HG03378 (cell line): Measurements from ENCODE around the gene TTC6.

Source experiments
- ATAC-seq: cut with Tn5 transposase; IDR thresholded peaks from one replicate; pipeline ENCODE4 v1.9.1; 2021; ENCODE audit warnings: mild to moderate bottlenecking, moderate library complexity; ENCODE audit not compliant: unreplicated experiment

Gene TTC6

DNA sequence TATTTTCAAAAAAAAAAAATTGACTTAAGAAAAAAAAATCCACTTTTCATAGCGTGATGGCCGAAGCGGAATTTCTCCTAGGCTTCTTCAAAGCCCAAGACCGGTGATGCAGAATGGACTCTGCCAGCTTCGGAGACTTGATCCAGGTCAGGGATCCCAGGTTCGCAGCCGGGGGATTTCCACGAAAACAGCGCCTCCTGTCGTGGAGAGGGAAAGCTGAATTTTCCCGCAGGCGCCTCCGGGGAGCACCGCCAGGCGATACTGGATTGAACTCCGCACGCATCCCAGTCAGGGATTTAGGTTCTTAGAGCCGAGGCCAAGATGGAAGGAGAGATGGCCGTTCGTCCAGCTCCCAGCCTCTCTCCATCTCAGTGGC, 2.1 kb downstream of the TTC6 start:
- no peak for ATAC-seq

DNA sequence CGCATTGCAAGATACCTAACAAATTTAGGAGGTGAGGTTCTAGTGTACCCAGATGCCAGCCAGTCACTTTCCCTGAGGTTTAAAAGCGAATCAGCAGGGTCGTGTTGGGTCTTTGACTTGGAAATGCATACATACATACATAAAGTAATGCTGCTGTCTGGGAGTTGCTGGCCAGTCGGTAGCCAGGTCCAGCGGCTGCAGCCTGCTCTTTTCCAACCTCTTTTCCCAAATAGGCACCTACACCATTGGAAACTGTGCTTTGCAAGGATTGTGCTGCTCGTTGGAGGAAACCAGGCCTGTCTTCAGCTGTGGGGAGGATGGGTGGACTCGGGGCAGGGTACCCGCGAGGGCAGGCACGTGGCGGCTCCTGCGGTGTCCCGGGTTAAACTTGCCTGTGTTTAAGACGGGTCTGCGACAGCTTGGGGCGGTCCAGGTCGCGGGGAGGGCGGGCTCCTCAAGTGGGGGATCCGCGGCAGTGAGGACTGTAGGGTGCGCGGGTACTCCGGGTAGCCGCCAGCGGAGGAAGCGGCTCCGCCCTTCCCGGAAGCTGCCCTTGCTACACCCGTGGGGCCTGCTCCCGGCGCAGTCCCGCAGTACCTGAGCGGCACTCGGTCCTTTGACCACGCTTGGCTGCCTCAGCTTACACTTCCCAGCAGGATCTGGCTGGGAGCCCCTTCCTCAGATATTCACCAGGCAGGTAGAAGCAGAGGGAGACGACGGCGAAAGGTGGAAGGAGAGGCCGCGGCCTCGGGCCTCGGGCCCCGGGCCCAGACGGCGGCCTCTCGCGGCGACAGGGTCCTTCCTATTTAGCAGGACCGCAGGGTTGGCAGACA, 2.7 kb downstream of the TTC6 start:
- no peak for ATAC-seq

- no peak for ATAC-seq
Measured at GRCh38 chr14:37598747-37599506, 3.5 kb downstream of the TTC6 start.

DNA sequence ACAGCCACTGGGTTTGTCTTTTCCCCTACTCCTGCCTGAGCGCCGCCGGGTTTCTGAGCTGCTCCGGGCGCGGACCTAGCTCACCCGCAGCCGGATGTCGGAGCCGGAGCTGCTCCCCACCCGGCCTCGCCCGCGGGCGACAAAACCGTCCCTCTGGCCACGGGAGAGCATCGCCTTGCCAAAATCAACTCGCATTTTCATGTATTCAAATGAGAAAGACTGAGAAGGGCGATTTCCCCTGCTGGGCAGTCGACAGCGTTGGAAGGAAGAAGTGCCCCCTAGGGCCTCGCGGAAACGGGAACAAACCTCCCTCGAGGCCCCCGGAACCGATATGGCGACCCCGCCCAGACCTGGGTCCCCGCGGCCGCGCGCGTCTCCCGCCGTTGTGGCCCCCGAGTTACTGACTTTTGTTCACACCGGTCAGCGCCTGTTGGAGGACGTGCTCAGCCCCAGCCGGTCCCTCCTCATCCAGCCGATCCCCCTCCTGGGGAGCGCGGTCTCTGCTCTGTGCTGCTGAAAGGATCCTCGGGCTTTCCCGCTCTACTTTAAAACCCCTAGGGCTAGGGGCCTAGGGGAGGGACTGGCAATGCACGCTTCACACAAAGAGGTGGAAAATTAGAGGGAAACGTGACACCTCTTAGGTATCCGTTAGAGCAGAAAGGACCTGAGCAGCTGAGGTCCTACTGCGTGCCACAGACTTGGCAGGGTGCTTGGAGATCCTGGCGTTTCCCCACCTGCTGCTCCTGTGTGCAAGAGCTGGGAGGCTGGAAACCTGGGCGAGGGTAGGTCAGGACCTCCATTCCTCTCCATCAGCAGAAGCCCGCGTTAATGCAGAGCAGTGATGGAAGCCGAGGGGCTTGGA, 4.3 kb downstream of the TTC6 start:
- ATAC-seq: no peak

GRCh38 chr14:37600880-37601741, 5.7 kb downstream of the TTC6 start:
- no peak for ATAC-seq

GRCh38 chr14:37601865-37602264, 6.4 kb downstream of the TTC6 start:
- no peak for ATAC-seq

DNA sequence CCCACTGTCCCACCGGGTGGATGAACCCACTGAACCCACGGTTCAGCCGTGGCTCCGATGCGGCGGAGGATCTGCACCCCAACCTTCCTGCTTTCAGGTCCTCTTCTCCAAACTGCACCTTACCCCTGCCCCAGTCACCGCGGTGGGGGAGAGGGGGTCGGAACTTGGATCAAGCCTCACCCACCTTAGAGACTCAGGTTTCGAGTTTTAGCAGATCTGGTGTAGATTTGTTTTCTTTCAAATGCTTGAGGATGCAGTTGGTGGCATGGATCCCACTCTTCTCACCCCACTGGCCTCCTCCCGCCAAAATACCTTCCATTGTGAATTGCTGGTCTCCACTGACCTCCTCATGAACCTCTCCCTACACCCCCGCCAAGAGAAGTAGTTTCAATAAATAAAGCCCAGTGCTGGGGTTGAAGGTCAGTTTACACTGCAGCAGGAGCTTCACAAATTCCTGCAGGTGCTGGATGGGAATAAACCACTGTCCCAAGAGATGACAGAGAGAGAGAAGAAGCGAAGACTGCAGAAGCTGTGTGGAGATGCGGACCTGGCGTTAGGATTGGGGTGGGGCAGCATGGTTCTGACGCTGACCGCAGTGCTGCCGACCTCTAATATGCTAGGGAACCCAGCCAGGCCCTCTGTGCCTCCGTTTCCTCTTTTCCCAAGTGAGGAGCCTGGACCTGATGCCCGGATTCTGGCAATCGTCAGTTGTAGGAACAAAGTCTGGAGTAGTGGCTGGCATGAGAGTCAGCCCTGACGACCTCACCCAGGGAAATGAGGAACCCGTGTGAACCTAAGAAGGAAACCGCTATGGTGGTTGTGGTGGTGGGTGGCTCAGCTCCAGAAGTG, 7.4 kb downstream of the TTC6 start:
- ATAC-seq: no peak

- no peak for ATAC-seq
Measured at GRCh38 chr14:37603688-37604251, 8.3 kb downstream of the TTC6 start.

DNA sequence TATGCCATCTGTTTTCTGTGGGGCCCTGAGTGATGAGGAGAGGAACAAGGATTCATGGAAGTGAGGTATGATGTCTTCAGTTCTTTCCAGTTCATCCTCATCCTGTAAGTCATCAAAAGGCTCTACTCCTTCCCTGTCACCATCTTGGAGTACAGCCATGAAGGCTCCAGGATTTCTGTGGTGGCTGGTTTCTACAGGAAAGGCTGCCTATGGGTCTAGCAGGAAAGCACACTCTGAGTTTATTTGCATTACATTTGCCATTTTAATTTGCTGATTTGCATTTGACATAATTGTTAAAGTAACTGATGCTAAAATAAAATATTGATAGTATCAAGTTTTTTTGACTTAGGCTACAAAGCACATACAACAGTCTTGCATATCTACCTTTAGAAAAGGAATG, 11.2 kb downstream of the TTC6 start:
- ATAC-seq: no peak

DNA sequence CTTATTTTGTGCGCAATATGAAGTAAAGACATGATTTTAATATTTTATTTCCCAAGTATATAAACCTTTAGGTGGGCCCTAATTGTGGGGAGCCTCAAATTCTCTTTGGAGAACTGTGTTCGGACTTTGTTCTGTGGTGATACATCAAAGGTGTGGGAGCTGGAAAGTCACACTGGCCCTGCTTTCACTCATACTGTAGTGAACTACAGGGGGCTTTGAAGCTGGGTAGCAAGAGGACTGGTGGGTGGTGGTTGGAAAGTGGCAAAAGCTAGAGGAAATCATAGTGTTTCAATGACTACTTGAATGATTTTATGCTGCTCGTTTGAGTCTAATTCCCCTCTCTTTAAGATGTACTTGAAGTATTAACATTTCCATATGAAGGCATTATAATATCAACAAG, 13.2 kb downstream of the TTC6 start:
- no peak for ATAC-seq

DNA sequence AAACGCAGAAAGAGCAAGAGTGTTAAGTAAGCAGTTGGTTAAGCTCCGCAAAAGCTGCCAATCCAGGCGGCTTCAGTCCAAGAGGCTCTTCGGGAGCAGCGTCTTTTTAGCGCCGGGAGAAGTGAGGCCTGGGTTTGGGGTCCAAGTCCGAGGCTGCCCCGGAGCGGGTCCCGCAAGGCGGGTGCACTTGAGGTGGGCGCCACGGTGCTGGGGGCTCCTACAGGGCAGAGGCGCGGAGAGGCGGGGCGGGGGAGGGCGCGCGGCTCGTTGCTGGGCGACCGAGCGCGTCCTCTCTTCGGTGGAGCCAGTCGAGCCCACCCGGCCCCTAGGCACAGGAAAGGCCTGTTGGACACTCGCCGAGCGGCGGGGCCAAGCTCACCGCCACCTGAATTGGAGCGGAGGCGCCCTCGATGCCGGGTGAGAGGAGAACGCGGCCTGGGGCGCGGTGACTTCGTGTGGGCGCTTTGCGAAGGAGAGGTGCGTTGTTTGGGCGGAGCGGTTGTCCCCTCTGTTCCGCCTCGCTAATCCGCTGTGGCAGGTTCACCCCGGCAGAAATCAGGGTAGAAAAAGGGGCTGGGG, 15.6 kb downstream of the TTC6 start:
- ATAC-seq: no peak

DNA sequence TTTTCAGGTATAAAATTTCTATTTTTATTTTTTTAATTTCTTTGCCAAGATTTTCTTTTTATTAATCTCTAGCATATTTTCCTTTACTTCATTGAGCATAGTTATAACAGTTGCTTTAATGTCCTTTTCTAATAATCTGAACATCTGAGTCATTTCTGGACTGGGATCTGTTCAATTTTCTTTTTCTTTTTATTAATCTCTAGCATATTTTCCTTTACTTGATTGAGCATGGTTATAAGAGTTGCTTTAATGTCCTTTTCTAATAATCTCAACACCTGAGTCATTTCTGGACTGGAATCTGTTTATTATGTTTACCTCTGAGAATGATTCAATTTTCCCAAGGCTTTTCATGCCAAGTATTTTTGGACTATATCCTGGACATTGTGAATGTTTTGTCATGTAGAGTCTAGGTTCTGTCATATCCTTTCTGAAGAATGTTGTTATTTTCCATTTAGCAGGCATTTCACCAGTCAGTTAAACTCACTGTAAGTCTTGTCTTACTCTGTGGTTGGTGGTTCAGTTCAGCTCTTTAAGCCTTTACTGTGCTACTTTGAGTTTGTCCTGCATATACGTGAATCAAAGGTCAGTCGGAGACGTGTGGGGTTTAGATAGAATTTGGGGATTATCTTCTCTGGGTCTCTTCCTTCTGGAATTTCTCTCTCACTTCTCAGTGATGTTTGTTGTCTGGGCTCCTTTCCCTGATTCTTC, 20.3 kb downstream of the TTC6 start:
- ATAC-seq: no peak

DNA sequence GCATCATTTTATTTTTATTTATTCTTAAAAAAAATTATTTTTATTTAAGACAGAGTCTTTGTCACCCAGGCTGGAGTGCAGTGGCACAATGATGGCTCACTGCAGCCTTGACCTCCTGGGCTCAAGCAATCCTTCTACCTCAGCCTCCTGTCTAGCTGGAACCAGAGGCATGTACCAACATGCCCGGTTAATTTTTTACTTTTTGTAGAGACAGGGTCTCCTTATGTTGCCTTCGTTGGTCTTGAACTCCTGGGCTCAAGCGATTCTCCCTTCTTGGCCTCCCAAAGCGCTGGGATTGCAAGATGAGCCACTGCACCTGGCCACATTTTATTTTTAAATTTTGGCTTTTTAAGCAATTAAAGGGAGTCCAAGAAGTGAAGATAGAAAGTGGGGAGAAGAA, 21.4 kb downstream of the TTC6 start:
- no peak for ATAC-seq

DNA sequence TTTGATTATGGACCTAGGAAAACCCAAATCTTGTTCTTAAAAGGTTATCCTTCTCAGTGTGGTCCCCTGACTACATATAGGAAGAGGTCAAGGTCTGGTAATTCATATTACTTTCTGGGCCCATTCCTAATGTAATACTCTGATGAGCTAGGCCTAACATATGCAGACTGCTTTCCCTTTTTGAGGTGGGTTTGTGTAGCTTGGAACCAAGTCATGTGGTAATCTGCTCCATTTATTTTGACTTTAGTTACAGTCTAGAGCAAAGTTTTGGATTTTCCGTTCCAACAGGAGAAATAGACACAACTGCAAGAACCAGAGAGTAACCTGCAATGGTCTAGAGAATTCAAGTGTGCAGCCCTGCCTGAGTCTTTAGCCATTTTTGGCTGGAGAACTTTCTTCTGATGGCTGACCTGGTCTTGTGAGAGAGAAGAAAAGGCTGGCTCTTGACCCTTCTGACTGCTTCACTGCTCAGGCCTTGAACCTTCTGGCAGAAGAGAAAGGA, 22.5 kb downstream of the TTC6 start:
- ATAC-seq: no peak

DNA sequence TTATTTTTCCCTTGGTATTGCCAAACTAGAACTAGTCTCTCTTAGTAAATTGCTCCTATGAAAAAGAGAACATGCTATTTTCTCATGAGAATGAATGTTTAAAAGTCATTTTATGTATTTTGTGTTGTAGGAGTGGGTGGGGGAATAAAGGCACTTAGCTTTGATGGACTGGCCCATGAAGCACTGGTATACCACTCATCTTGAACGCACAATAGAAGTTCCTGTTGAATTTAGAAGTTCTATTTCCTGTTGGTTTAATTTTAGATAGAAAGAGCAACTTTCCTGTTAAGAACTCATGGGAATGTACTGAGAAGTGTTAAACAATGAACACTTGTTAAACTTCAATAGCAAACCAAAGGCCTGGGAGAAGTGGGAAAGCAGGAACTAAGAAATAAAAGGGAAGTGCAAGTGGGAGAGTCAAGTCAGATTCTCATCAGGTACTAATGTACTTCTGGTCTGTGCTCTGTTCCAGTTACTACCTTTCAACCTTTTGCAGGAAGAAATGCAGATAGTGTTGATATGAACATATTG, 23.1 kb downstream of the TTC6 start:
- no peak for ATAC-seq

GRCh38 chr14:37620856-37621255, 25.4 kb downstream of the TTC6 start:
- ATAC-seq: no peak

DNA sequence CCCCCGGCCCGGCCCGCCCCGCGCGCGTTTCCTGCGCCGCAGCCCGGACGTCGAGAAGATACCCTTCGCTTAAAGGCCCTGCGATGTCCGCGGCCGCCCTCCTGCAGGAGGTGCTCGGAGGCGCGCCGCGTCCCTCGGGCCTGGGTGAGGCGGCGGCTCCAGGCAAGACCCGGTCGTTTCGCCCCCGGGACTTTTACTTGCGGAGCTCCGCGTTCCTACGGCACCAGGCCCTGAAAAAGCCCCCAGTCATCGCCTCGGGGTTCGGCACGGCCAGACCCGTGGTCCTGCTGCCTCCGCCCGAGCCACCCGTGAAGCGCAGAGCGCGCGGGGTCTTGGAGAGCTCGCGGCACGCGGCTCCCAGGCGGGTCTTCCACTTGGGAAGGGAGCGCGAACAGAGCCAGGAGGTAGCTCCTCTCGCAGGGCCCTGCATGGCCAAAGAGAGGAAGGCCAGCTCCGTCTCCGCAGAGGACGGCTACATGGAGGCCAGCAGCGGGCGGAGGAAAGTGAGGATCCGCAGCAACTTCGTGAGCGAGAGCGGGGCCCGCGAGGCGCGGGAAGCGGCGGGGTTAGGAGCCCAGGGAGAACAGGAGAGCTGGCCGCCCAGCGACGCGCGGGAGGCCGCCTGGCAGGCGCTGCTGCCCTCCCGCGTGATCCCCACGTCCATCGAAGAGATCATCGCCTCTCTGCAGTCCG, 26.9 kb downstream of the TTC6 start:
- no peak for ATAC-seq
